GM21423 (cell line): ENCODE measurements around the gene GRAMD4.

Experiments
- ATAC-seq: cut with Tn5 transposase; IDR thresholded peaks from one replicate; pipeline ENCODE4 v1.9.1; 2021; ENCODE audit warnings: mild to moderate bottlenecking, moderate library complexity; ENCODE audit not compliant: unreplicated experiment

Gene GRAMD4

GRCh38 chr22:46666577-46667244 lies 46.5 kb downstream of the GRAMD4 start:
- no peak for ATAC-seq

GRCh38 chr22:46667245-46667623 lies 47.0 kb downstream of the GRAMD4 start:
- no peak for ATAC-seq

GRCh38 chr22:46668116-46668515 lies 47.9 kb downstream of the GRAMD4 start:
- no peak for ATAC-seq

GRCh38 chr22:46669201-46669600 lies 49.0 kb downstream of the GRAMD4 start:
- no peak for ATAC-seq

- ATAC-seq = no peak
Measured at GRCh38 chr22:46671824-46672432, 51.7 kb downstream of the GRAMD4 start.

GRCh38 chr22:46672731-46673130 lies 52.5 kb downstream of the GRAMD4 start:
- no peak for ATAC-seq

- no peak for ATAC-seq
Measured at GRCh38 chr22:46673205-46673604, 53.0 kb downstream of the GRAMD4 start.

GRCh38 chr22:46673662-46674236 lies 53.6 kb downstream of the GRAMD4 start:
- no peak for ATAC-seq

- ATAC-seq = peak; percentile 48
Measured at GRCh38 chr22:46674367-46674781, 54.2 kb downstream of the GRAMD4 start.

GRCh38 chr22:46674906-46675305 lies 54.7 kb downstream of the GRAMD4 start:
- ATAC-seq = no peak

- no peak for ATAC-seq
Measured at GRCh38 chr22:46675479-46675878, 55.3 kb downstream of the GRAMD4 start.

GRCh38 chr22:46675938-46676337 lies 55.8 kb downstream of the GRAMD4 start:
- ATAC-seq = no peak

- ATAC-seq = no peak
Measured at GRCh38 chr22:46676479-46676878, 56.3 kb downstream of the GRAMD4 start.

GRCh38 chr22:46676881-46677280 lies 56.7 kb downstream of the GRAMD4 start:
- ATAC-seq = no peak

GRCh38 chr22:46677323-46678002 lies 57.3 kb downstream of the GRAMD4 start:
- no peak for ATAC-seq

GRCh38 chr22:46678003-46678657 lies 57.9 kb downstream of the GRAMD4 start:
- no peak for ATAC-seq

- ATAC-seq = no peak
Measured at GRCh38 chr22:46678785-46679700, 58.9 kb downstream of the GRAMD4 start.

GRCh38 chr22:46679706-46680269 lies 59.6 kb downstream of the GRAMD4 start:
- no peak for ATAC-seq

- no peak for ATAC-seq
Measured at GRCh38 chr22:46681010-46681409, 60.8 kb downstream of the GRAMD4 start.
